Thyroid gland (tissue), 4 donors: ENCODE data around the gene SCCPDH.
"Not testable (repeated sequence)": the region's sequence is repeated elsewhere in the genome, so short reads cannot be mapped to it uniquely, and the experiment has no call there.

Experiments
- POLR2A ChIP-seq, 2 donors: fragments of 450-650 bp; IDR thresholded peaks; one replicate each; pipeline ENCODE4 v1.6.1; 2017; ENCODE audit warnings: antibody characterized with exemption in 2 of 2, mild to moderate bottlenecking in 2 of 2, moderate library complexity in 1 of 2
- TF ChIP-seq, protein P1 (sequence below), 6 experiments: fragments of 200-600 bp in 3 of 6; fragments of 450-650 bp in 3 of 6; sonication (generic) in 3 of 6; IDR thresholded peaks; one replicate each; pipeline ENCODE4 v1.5.1; 2016 to 2019; ENCODE audit warnings: antibody characterized with exemption in 6 of 6, mild to moderate bottlenecking in 2 of 6, inconsistent platforms in 1 of 6, moderate library complexity in 1 of 6

DNA sequence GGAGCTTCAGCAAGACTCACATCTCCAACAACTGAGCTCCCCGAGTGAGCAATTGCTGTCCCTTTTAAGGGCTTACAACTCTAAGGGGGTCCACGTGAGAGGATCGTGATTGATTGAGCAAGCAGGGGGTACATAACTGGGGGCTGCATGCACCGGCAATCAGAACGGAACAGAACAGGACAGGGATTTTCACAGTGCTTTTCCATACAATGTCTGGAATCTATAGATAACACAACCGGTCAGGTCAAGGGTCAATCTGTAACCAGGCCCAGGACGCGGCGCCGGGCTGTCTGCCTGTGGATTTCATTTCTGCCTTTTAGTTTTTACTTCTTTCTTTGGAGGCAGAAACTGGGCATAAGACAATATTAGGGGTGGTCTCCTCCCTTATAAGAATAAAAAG is 21.9 kb downstream of the SCCPDH start:
- TF ChIP-seq, protein P1, sequence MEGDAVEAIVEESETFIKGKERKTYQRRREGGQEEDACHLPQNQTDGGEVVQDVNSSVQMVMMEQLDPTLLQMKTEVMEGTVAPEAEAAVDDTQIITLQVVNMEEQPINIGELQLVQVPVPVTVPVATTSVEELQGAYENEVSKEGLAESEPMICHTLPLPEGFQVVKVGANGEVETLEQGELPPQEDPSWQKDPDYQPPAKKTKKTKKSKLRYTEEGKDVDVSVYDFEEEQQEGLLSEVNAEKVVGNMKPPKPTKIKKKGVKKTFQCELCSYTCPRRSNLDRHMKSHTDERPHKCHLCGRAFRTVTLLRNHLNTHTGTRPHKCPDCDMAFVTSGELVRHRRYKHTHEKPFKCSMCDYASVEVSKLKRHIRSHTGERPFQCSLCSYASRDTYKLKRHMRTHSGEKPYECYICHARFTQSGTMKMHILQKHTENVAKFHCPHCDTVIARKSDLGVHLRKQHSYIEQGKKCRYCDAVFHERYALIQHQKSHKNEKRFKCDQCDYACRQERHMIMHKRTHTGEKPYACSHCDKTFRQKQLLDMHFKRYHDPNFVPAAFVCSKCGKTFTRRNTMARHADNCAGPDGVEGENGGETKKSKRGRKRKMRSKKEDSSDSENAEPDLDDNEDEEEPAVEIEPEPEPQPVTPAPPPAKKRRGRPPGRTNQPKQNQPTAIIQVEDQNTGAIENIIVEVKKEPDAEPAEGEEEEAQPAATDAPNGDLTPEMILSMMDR (IDR thresholded peaks at IDR 0.05) = not testable (repeated sequence)
- TF ChIP-seq POLR2A (IDR thresholded peaks at IDR 0.05) = not testable (repeated sequence)
